PC-9 (cell line): ENCODE data around the gene TRIO. TPM values are rescaled to one million over a fixed set of nuclear protein-coding genes. Genes with fewer than 3 reads are reported as not detected.

Source experiments
- BruUV-seq: library from RNA; stranded (reverse); fragments of 400-500 nt; replicated peaks from 2 replicates; lab custom pipeline; 2021; lab: Mats Ljungman, UMichigan
- CTCF ChIA-PET: fragments of 300-600 bp; sonication (Branson Sonifier 250); formaldehyde crosslinking; loops from one replicate; lab custom pipeline; 2022; ENCODE audit warnings: antibody characterized with exemption; lab: Charles Lee
- POLR2A ChIA-PET: fragments of 300-600 bp; sonication (Branson Sonifier 250); formaldehyde crosslinking; loops from one replicate; lab custom pipeline; 2022; ENCODE audit warnings: antibody characterized with exemption; ENCODE audit not compliant: unreplicated experiment; lab: Charles Lee
- DNase-seq, 2 experiments: peaks; one replicate each; pipeline versions ENCODE4 v3.0.0 to v3.0.0-alpha.2; 2015 to 2022; ENCODE audit warnings: mixed read lengths in 1 of 2
- H2AFZ ChIP-seq: fragments of 200-600 bp; sonication (generic); 2 replicates; pipeline ENCODE4 v1.8.1; 2017; ENCODE audit warnings: antibody characterized with exemption
- H3F3A ChIP-seq: fragments of 200-600 bp; sonication (generic); 2 replicates; pipeline ENCODE4 v1.8.1; 2017; ENCODE audit warnings: antibody characterized with exemption, mild to moderate bottlenecking, low read depth; ENCODE audit not compliant: insufficient read depth
- H3K27ac ChIP-seq: fragments of 200-600 bp; sonication (generic); 2 replicates; pipeline ENCODE4 v1.6.1; 2016; ENCODE audit warnings: mixed run types
- H3K27me3 ChIP-seq: fragments of 200-600 bp; sonication (generic); 2 replicates; pipeline ENCODE4 v1.6.1; 2016; ENCODE audit warnings: low read depth, mixed run types; ENCODE audit not compliant: insufficient read depth
- H3K36me3 ChIP-seq: fragments of 200-600 bp; sonication (generic); 2 replicates; pipeline ENCODE4 v1.6.1; 2016; ENCODE audit warnings: low read depth, mixed run types
- H3K4me1 ChIP-seq: fragments of 200-600 bp; sonication (generic); replicated peaks from 2 replicates; pipeline ENCODE4 v1.6.1; 2016; ENCODE audit warnings: mixed run types; ENCODE audit not compliant: insufficient read depth
- H3K4me2 ChIP-seq: fragments of 200-600 bp; sonication (generic); 2 replicates; pipeline ENCODE4 v1.6.1; 2017; ENCODE audit warnings: mixed run types
- H3K4me3 ChIP-seq: fragments of 200-600 bp; sonication (generic); 2 replicates; pipeline ENCODE4 v1.6.1; 2016; ENCODE audit warnings: mixed run types
- H3K79me2 ChIP-seq: fragments of 200-600 bp; sonication (generic); 2 replicates; pipeline ENCODE4 v1.6.1; 2017; ENCODE audit warnings: low read depth, mixed run types
- H3K9me2 ChIP-seq: fragments of 200-600 bp; sonication (generic); 2 replicates; pipeline ENCODE4 v1.8.1; 2017; ENCODE audit warnings: mild to moderate bottlenecking; ENCODE audit not compliant: insufficient read depth
- H3K9me3 ChIP-seq: fragments of 200-600 bp; sonication (generic); 2 replicates; pipeline ENCODE4 v1.8.1; 2016; ENCODE audit warnings: low read depth; ENCODE audit not compliant: insufficient read depth
- H4K20me1 ChIP-seq: fragments of 200-600 bp; sonication (generic); 2 replicates; pipeline ENCODE4 v1.8.1; 2017; ENCODE audit not compliant: insufficient read depth
- CTCF ChIP-seq: fragments of 200-600 bp; sonication (generic); conservative IDR thresholded peaks from 2 replicates; pipeline ENCODE4 v1.6.1; 2017; ENCODE audit warnings: mixed run types, antibody characterized with exemption, mild to moderate bottlenecking, moderate library complexity
- EZH2 ChIP-seq: fragments of 200-600 bp; sonication (generic); IDR thresholded peaks from 2 replicates; pipeline ENCODE4 v1.8.0; 2017; ENCODE audit warnings: antibody characterized with exemption, low read depth
- intact Hi-C: fragments of 100-400 bp; cut with micrococcal nuclease; formaldehyde crosslinking; loops from one replicate; pipeline ENCODE4 v1.10.0; 2022; ENCODE audit not compliant: unreplicated experiment
- total RNA-seq: library from RNA; stranded (reverse); gene quantifications from 2 replicates; pipeline ENCODE4 v1.2.3, GENCODE V29; 2021

TRIO gene
- total RNA-seq, 1 experiment from 2014 or later: 596 TPM

GRCh38 chr5:14100281-14100680, 42.9 kb upstream of the TRIO start:
- Histone ChIP-seq H3K27ac (no peak overlapping the region), H3K4me2 (no peak overlapping the region), H3K27me3 (no peaks in the 10 kb centered on the region), H3K9me2 (no peaks in the 10 kb centered on the region), H3K4me3 (no peak overlapping the region), H3K36me3 (no peaks in the 10 kb centered on the region), H2AFZ (no peak overlapping the region), H3K4me1 (no peaks in the 10 kb centered on the region), H3F3A (peaks cover 7% of the 10 kb centered on the region; the same call in 1 of the 2 replicates), H4K20me1 (no peaks in the 10 kb centered on the region), H3K79me2 (no peaks in the 10 kb centered on the region), H3K9me3 (peaks cover 11% of the 10 kb centered on the region; the same call in 1 of the 2 replicates)
- TF ChIP-seq CTCF: no peak
- no peak for TF ChIP-seq EZH2
- POLR2A ChIA-PET: no interaction called here
- BruUV-seq: no TSS peak
- CTCF ChIA-PET: no interaction called here
- intact Hi-C loops: no loop called here
- no peak for DNase-seq

GRCh38 chr5:14101922-14102321, 41.2 kb upstream of the TRIO start:
- no peak for DNase-seq
- Histone ChIP-seq H3K27me3 (no peaks in the 10 kb centered on the region), H4K20me1 (no peaks in the 10 kb centered on the region), H3K9me3 (peaks cover 11% of the 10 kb centered on the region; the same call in 1 of the 2 replicates), H3K4me2 (no peak overlapping the region), H3K36me3 (no peaks in the 10 kb centered on the region), H3K4me3 (no peak overlapping the region), H3K9me2 (no peaks in the 10 kb centered on the region), H3K27ac (no peak overlapping the region), H3K79me2 (no peaks in the 10 kb centered on the region), H3F3A (peaks cover 4% of the 10 kb centered on the region; the same call in 1 of the 2 replicates), H3K4me1 (peaks cover 5% of the 10 kb centered on the region), H2AFZ (no peak overlapping the region)
- BruUV-seq: no TSS peak
- TF ChIP-seq CTCF (no peak), EZH2 (no peak)
- ChIA-PET CTCF (no interaction called here), POLR2A (interaction anchor here (0.5 kb wide), 1 partner anchor 104 kb away, joined by 3 read pairs; no protein-coding TSS in a partner anchor)
- intact Hi-C loops: no loop called here

- Histone ChIP-seq H3F3A (peaks cover 4% of the 10 kb centered on the region; the same call in 1 of the 2 replicates), H3K4me1 (peaks cover 5% of the 10 kb centered on the region), H3K9me3 (peaks cover 11% of the 10 kb centered on the region; the same call in 1 of the 2 replicates), H4K20me1 (no peaks in the 10 kb centered on the region), H2AFZ (no peak overlapping the region), H3K27ac (no peak overlapping the region), H3K79me2 (no peaks in the 10 kb centered on the region), H3K27me3 (no peaks in the 10 kb centered on the region), H3K4me3 (no peak overlapping the region), H3K4me2 (no peak overlapping the region), H3K36me3 (no peaks in the 10 kb centered on the region), H3K9me2 (no peaks in the 10 kb centered on the region)
- DNase-seq: no peak
- intact Hi-C loops: no loop called here
- no TSS peak for BruUV-seq
- TF ChIP-seq CTCF (no peak), EZH2 (no peak)
- ChIA-PET POLR2A (interaction anchor here (0.6 to 0.7 kb wide), 2 partner anchors 51 to 256 kb away, joined by 3 to 4 read pairs; no protein-coding TSS in a partner anchor), CTCF (interaction anchor here (0.6 to 1.0 kb wide), 2 partner anchors 65 to 123 kb away, joined by 4 to 11 read pairs; no protein-coding TSS in a partner anchor)
These were observed 40.5 kb upstream of the TRIO start for GRCh38 chr5:14102666-14103065.
